Daoy (cell line): Measurements from ENCODE around the gene ECM2. TPM values are rescaled to one million over a fixed set of nuclear protein-coding genes. Genes with fewer than 3 reads are reported as not detected.

Experiments used
- DNase-seq: peaks from one replicate; pipeline ENCODE4 v3.0.0-alpha.2; 2015; ENCODE audit warnings: low read depth
- total RNA-seq: library from RNA; depleted of rRNA; stranded (reverse); fragments of >200 nt; shearing (Covaris generic); gene quantifications from 2 replicates; pipeline ENCODE4 v1.2.3, GENCODE V29; 2014

ECM2 gene
- total RNA-seq, 1 experiment from 2014 or later: 0.17 TPM

DNA sequence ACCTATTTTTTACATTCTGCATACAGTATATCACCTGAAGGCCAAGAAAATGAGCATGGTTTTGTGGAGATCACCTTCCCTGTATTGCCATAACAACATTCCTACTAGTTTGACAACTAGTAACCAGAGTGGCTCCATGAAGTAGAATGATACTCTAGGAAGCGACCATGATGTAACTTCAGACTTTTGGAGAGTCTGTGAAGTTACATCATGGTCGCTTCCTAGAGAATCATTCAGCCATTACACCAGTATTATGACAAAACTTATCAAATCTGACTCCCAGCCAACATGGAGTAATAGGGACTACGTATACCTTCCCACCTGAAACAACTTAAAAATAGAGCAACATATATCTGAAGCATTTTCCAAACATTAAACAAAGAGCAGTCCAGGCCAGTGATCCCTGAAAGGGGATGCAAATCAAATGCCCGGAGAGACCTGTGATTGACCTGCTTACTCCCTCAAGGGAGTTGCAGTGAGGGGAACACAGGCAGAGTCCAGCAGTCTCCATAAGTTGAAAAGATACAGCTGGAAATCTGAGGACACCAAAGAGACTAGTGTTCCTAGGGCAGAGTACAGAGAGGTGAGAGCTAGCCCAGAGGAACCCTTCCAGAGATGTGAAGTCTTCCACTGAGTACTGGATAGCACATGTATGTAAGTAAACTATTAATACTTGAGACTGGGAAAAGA, 7.8 kb downstream of the ECM2 start:
- DNase-seq: no peak

DNA sequence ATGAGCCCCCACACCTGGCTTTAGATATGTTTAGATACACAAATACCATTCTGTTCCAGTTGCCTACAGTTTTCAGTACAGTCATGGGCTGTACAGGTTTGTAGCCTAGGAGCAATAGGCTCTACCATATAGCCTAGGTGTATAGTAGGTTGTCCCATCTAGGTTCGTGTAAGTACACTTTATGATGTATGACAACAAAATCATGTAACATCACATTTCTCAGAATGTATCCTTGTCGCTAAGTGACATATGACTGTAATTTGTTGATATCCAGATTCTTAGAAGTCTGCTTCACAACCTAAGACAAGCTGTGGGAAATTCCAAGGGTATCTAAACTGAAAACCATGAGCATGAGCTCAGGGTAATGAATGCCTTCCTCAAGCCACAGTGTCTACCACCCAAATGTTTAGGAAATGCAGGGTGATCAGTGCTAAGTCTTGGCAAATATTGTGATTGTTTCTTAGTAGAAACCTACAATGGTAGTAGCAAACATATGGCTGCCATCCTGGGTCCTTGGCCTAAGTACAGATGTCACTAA, 8.4 kb downstream of the ECM2 start:
- DNase-seq: no peak

DNA sequence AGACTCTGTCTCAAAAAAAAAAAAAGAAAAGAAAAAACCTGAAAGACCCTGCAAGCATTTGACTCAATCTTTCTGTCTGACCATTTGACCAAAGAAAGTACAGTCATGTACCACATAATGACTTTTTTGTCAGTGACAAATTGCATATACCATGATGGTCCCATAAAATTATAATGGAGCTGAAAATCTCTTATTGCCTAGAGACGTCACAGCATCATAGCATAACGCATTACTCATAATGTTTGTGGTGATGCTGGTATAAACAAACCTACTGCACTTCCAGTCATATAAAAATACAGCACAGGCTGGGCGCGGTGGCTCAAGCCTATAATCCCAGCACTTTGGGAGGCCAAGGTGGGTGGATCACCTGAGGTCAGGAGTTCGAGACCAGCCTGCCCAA, 10.5 kb downstream of the ECM2 start:
- DNase-seq: peak; percentile 11

DNA sequence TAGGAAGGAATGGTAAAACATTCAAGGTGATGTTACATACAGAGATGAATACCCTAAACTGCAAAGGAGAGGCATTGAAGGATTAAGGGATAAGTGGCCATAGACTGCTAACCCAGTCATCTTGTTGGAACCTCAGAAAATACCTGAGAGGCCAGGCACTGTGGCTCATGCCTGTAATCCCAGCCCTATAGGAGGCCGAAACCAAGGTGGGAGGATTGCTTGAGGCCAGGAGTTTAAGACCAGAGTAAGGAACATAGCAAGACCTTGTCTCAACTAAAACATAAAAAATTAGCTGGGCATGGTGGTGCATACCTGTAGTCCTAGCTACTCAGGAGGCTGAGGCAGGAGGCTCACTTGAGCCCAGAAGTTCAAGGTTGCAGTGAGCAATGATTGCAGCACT, 10.9 kb downstream of the ECM2 start:
- DNase-seq: no peak

DNA sequence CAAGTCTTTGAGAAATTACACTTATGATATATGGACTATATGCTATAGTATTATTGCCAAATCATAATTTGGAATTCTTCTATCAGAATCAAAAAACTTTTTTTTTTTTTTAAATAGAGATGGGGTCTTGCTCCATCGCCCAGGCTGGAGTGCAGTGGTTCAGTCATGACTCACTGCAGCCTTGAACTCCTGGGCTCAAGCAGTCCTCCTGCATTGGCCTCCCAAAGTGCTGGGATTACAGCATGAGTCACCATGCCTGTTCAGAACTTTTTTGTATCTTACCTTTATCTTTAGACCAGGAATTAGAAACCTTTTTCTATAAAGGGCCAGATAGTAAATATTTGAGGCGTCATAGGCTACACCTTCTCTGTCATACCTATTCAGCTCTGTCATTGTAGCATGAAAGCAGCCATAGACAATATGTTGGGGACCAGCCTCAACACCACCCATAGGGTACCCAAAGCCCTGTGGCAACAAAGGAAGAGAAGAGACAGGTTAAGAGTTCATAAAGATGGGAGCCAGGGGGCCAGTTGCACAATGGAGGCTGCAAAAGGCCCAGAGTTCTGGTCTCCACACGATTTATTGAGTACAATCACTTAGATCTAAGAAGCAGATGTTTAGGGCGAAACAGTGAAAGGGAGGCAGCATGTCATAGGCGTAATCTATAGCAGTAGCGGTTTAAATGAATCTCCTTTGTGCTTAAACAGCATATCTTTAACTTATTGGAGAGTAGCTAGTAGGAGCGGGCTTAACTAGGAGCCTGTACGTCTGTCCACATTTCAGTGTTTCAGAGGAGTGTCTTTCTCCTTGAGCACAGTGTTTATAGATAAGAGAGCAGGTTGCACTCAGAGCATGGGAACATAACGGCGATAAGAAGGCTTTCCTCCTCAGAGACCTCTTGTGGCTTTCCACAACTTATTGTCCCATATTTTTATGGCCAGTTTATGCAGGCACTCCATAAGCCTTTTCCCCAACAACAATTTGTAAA, 12.5 kb downstream of the ECM2 start:
- DNase-seq: no peak

DNA sequence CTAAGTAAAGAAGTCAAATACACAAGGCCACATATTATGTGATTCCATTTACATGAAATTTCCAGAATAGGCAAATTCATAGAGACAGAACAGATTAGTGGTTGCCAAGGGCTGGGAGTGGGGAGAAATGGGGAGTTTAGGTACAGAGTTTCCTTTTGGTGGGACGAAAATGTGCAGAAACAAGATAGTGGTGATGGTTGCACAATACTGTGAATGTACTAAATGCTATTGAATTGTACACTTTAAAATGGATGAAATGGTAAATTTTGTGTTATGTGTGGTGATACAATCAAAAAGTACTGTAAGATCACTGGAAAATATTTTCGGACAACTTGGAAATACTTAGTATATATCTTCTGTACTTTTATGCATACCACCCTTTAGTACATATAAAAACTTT, 15.0 kb downstream of the ECM2 start:
- DNase-seq: no peak

DNA sequence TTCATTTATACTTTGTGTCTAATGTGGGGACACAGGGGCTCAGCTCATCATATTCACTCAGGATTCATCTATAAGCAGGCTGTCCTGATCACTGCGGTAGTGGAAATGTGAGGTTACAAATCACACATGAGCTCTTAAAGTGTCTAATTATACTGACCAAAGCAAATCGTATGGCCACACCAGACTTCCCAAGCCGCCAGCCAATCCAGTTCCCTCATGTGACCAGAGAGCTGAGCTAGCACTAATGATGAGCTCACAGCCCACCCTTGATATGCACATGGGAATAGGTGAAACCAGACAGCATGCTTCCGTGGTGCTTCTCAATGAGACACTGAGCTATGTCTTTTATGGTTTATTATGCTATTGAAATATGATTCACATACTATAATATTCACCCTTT, 17.6 kb downstream of the ECM2 start:
- no peak for DNase-seq

DNA sequence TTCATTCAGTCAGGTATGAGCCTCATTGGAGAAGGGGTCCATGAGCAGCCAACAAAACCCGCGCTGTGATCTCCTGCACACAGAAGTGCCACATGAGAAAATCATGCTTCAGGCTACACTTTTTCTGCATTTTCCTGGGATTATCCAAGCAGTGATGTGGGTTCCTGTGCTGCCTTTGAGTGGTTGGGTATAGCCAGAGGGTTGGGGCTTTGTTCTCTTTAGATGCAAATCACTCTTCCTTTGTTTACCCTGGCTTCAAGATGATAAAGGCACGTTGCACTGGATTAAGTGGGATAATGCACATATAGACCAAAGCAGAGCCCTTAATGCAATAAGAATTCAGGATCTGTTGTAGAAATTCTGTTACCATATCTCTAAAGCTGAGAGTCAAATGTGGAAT, 18.7 kb downstream of the ECM2 start:
- no peak for DNase-seq

DNA sequence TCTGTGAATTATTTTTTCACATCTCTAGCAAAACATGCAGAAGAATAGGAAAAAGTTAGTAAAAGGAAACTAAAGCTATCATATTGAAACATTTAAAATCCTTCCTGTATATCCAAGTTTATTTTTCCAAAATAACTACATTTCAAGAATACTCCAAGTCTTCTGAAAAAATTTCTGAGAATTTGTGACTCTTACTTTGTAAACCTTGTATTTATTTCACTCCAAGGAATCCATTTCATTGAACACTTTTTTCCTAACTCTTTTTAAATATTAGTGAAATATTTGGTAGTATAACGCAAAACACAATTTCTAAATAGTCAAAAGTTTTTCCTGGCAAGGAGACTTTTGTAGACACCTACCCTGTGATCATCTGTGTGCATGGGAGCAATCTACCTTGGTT, 19.3 kb downstream of the ECM2 start:
- DNase-seq: no peak

DNA sequence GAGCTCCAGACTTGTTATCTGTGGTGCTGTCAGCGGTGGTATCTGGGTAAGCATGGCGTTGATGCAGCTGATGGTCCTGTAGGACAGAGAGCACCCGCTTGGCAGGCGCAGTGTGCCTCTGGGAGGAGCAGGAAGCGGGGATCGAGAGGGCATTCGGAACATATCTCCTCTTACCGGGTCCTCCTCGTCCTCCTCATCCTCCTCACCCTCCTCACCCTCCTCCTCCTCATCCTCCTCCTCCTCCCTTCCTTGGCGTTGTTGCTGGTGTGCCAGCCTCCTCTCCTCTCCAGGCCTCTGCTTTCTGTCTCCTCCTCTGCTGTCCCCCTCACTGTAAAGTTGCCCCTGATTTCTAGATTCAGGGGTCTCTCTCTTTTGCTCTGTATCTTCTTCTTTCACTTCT, 21.2 kb downstream of the ECM2 start:
- DNase-seq: no peak

DNA sequence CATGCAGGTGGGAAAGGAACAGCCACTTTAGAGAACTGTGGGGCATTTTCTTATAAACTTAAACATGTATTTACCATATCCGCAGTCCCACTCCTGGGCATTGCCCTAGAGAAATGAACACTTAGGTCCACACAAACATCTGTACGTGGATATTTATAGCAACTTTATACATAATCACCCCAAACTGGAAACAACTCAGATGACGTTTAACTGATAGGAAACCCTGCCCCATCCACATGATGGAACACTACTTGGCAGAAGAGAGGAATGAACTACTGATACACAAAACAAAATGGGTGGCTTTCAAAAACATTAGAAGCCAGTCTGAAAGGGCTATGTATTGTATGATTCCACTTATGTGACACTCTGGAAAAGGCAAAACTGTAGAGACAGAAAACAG, 22.4 kb downstream of the ECM2 start:
- no peak for DNase-seq

DNA sequence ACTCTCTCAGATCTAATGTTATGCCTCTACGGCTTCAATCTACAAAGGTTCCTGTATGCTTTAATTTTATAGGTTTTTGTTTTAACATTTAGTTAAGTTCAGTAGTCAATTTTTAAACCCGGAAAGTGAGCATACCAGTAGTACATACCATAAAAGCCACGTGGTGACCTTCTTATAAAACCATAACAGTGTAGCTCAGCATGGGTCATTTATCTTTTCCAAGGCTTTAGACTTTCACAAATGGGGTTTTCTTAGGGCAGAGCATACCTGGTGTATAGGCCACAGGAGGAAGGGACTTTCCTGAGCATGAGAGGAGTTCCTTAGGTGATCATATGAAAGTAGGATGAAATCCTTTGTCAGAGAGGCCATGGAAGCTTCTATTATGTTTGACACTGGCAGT, 23.2 kb downstream of the ECM2 start:
- no peak for DNase-seq

DNA sequence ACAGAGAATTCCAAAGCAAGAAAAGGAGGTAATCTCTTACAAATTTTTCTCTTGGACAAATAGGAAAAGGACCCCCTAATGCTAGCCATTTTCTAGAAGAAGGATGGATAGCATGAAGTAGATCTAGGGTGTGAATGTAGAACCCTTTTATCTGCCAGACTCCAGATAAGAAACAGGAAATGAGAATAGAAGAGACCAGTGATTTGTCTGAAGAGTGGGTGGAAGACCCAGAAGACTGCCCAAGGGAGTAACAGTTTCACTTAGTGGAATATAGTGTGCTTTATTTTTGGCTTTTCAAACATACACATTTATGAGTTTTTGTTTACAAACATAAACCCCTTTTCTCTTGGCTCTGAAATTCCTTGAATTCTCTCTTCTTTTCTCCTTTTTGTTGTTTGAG, 25.0 kb downstream of the ECM2 start:
- DNase-seq: no peak

DNA sequence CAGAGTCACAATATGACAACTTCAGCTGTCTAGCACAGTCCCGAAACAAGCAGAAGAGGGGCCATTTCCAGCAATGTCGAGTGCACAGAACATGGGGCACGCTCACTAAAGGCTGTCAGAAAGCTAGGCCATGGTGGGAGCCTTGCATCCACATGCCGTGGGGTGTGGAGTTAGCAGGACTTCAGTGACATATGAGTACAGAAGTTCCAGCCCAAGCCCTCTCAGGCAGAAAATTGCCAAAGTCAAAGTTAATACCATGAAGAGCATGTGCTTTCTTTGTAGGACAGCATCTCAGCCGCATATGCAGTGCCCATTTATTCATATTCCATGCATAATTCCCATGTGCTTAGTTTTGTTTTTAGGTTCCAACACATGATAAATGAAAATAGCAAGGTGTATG, 26.7 kb downstream of the ECM2 start:
- DNase-seq: no peak

DNA sequence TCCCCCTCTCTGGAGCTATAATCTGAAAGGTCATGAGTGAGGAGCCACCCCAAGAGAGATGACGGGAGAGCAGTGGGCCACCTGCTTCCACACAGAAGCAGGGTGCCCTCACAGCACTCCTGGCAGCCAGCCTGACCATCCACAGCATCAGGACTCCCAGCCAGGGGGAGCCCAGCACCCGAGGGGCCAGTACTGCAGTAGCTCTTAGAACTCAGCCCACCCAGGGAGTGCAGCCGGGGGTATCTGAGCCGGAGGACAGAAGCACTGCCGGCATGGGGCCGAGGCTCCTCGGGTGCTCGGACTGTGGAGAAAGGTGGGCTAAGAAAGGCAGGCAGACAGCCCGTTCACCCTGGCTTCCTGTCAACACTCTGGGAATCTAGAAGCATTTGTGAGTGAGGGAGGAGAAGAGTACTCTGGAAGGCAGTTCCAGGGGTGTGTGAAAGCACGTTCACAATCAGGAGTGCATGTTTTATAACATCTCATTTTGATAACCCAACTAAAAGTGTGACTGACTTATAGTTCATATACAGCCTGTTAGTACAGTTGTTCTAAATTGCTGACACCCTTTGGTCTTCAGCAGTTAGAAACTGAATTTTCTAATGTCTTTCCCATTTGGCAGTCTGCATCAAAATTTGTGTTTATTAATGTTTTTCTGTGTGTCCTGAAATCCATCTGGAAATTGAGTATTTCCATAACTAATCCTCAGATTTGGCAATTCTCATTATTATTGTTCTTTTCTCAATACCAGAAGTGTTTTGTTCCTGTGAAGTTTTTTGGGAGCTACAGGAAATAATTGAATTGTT, 27.6 kb downstream of the ECM2 start:
- DNase-seq: no peak

DNA sequence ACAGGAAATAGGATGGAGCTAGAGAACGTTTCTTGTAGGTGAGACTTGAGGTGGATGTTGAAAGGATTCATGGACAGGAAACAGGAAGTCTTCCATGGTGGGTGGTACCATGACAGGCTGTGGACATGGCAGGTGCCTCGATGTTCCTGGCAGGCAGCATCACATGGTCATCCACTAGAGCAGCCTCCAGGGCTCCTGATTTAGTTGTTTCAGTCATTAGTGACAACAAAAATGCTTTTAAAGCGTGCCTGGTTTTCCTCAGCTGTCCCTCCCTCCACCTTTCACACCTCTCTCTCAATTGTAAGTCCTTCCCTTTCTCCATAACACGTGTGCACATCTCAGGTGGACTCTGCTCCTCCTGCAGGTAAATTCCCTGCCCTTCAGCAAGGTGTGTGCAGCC, 28.3 kb downstream of the ECM2 start:
- DNase-seq: no peak

DNA sequence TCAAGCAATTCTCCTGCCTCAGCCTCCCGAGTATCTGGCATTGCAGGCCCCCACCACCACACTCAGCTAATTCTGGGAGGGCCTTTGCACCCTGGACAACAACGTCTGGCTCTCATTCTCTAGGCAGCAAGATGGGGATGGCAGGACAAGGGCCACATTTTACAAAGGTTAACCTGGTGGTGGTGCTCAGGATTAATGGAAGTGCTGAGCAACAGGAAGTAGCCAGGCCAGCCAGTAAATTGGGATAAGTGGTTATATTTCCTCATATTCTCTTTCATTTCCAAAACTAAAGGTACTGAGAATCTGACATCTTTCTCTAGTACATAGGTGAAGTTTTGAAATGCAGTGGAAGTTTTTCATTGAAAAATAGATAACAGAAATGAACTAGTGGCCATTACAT, 28.8 kb downstream of the ECM2 start:
- DNase-seq: peak; percentile 22

DNA sequence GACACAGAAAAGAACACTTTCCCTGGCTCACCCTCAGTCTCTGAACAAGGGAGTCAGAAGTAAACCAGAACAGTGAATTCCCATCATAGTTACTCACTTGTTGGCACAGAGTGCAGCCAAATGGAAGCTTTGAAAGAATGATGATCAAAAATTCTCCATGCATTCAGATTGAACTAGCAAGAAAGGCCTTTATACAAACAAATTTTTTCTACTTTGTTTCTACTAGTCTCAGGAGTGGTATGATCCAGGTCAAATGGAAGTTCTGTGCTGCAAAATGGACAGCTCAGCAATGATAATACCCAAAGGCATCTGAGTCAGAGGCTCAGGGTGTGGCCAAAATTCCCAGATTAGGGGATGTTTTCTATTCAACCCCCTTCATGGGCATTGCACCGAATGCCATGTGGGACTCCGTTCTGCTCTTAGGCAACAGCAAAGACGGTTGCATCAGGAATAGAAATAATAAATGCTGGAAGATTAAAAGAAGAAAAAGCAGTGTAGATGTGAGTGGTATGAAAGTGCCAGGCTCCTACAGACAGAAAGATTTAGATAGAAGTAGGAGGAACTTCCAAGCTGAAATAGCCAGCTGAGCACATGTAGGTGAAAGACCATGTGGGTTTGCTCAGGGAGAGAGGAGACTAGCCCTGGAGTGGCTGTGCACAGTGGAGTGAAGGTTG, 29.5 kb downstream of the ECM2 start:
- DNase-seq: peak; percentile 88

DNA sequence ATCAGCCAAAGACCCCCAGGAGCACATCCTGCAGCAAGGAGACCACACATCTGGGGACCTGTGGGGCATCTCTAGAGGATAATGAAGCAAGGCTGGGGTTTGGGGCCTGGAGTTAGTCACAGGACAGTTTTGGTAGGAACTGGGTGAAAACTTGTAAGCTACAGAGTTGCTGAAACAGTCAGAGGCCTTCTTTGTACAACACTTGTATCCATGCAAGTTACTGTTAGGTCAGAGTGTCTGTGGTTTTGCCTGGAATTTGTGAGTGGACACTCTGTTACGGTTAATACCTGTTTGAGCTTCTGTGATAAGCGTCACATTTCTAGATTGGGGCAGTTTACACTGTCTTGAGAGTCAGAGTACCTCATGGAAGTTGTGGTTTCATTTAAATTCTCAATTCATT, 30.9 kb downstream of the ECM2 start:
- no peak for DNase-seq

DNA sequence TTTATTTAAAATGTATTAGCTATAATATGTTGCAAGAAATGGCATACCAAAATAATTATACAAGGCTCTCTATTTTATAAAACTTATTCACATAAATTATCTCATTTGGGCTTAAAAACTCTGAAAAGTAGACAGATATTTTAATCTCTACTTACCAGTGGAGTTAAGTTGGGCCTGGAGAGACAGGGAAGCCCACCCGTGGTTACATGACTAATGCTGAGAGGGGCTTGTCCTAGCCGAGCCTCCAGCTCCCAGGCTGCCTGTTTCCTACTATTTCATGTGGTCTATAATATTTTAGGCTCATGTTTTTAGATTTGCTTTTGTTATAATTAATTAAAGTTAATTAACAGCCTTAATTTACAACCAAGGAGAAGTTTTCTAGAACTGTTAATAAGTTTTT, 32.6 kb downstream of the ECM2 start:
- DNase-seq: no peak

DNA sequence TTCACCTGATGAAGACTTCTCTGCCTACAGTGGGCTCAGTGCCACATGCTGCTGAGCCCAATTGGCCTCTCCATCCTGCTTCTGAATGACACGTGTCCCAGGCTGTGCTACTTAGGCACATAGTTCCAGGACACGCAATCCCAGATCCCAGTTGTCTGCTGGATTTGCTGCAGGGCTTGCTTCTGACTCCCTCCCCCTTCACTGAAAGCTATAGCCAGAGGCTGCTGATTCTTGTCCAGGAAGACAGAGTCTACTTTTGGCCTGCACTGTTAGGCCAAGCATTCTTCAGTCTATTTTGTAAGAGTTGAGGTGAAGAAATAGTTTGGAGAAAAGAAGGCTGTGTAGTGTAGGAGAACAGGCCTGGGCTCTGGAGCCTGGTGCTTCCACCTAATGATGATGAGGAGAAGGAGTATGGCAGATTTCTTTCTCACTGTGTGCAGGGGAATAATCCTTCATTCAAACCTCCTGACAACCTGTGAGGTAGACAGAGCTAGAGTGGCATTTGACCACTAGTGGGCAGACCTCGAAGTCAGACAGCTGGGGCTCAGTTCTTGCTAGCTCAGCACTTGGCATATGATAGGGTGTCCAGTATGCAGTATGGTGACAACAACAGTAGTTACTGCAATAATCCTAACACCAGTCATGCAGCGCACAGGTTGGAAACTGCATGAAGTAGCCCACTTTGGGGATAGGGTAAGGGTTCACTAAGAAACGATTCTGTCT, 34.0 kb downstream of the ECM2 start:
- peak; percentile 47 for DNase-seq
